Pancreas (tissue), 10 donors: Measurements from ENCODE around the gene MTA1. TPM values are rescaled to one million over a fixed set of nuclear protein-coding genes. Genes with fewer than 3 reads are reported as not detected.

Source experiments
- ATAC-seq, 4 donors: fragments of 200-7000 bp; cut with Tn5 transposase; one replicate each; pipeline versions ENCODE4 v1.8.0 to v1.9.1; 2020; ENCODE audit warnings: mild to moderate bottlenecking in 4 of 4, moderate library complexity in 4 of 4
- DNase-seq, 6 donors: peaks; one replicate each; pipeline ENCODE4 v3.0.0-alpha.2; 2020
- FAIRE-seq: peaks from 2 replicates; lab custom pipeline; 2012; peaks lifted over from hg19 to GRCh38; lab: Jason Lieb, UNC
- H3K27ac ChIP-seq, 4 donors: fragments of 200-600 bp; sonication (generic); 1 replicate in 3 of 4; 2 replicates in 1 of 4; pipeline versions ENCODE4 v1.5.0 to v1.8.0; 2020
- H3K27me3 ChIP-seq, 4 donors: fragments of 200-600 bp; one replicate each; pipeline ENCODE4 v1.8.0; 2021
- H3K36me3 ChIP-seq, 3 donors: fragments of 200-600 bp; sonication (generic) in 1 of 3; one replicate each; pipeline versions ENCODE4 v1.5.0 to v1.8.0; 2020 to 2021
- H3K4me1 ChIP-seq, 3 donors: fragments of 200-600 bp; one replicate each; pipeline ENCODE4 v1.8.0; 2021
- H3K4me3 ChIP-seq, 4 donors: fragments of 200-600 bp; sonication (generic) in 2 of 4; one replicate each; pipeline versions ENCODE4 v1.5.0 to v1.8.0; 2020 to 2021
- H3K9me3 ChIP-seq, 4 donors: fragments of 200-600 bp; one replicate each; pipeline ENCODE4 v1.8.0; 2021
- WGBS, 2 donors: extraction: QIAGEN DNeasy Blood & Tissue Kit; methylation state at CpG; one replicate each; pipeline ENCODE4 v1.1.7; 2013; 5-methylcytosine and 5-hydroxymethylcytosine counted together
- intact Hi-C, 3 donors: fragments of 100-400 bp; cut with DNase I; formaldehyde crosslinking; loops; one replicate each; pipeline versions ENCODE4 v1.11.1 to v1.14.2; 2022
- polyA plus RNA-seq, 2 donors: library from polyadenylated mRNA; stranded (reverse); fragments of 200-250 nt; gene quantifications; one replicate each; pipeline ENCODE4 v1.2.3, GENCODE V29; 2013
- total RNA-seq, 6 donors: library from RNA; stranded (reverse); fragmentation: NEBNext Ultra II Directional in 4 of 6; extraction: Animal tissue kit (Norgen Biotek cat#: 25700) in 4 of 6; gene quantifications; one replicate each; pipeline versions ENCODE4 v1.2.1 to v1.2.4, GENCODE V29; 2021 to 2023
- TF ChIP-seq, protein P1 (sequence below), 4 donors: fragments of 200-600 bp; sonication (generic) in 3 of 4; IDR thresholded peaks; one replicate each; pipeline versions ENCODE4 v1.5.0 to v1.8.0; 2021; ENCODE audit warnings: antibody characterized with exemption in 4 of 4
- donor health status: healthy with polysubstance abuse.
- donor health status: DM: no; HTN: no; CAD: no; lungs with moderate emphysema.
- donor health status: DM: no; HTN: no; CAD: no.
- donor health status: control.
- donor health status: control.
- donor health status: Bipolar disorder and iron deficiency.
- donor health status: DM: yes; HTN: yes; CAD: no.
- donor health status: DM: no; HTN: no; CAD: no.
- donor health status: DM: no; HTN: no; CAD: no.
- donor health status: DM: yes; HTN: yes; CAD: no.

Gene MTA1
- total and polyA plus RNA-seq, 8 donors = 34.8 to 138 (median 53.2) TPM

DNA sequence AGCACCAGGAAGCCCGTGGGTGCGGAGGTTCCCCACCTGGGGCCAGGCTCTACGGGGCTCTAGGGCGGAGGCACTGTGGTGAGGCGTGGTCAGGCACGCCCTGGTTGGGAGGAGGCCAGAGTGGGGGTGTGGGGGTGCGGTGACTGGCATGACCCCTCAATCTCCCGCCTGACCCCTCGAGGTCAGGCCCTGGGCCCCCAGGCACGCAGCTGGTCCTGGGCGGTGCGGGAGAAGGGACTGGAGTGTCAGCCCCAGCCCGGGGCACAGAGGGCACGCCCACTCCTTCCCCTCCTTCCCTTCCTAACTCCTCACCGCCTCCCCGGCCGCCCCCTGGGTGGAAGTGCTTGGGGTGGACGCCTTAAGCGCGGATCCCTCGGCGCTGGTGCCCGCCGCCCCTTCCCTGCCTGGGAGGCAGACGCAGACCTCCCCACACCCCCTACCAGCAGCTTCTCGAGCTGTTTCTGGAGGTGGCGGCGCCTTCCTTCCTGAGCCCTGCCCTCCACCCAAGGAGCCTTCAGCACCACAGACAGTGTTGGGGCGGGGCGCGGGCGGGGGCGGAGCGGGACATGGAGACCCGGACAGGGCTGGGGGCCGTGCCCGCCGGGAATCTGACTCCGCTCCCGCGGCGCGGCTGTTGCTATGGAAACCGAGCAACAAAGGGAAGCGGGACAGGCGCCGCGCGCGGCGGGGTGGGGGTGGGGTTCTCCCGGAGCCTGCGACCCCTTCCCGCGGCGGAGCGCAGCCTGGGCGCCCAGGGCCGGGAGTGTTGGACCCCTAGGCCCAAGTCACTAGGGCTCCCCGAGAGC is 54.3 kb downstream of the MTA1 start:
- TF ChIP-seq, protein P1, sequence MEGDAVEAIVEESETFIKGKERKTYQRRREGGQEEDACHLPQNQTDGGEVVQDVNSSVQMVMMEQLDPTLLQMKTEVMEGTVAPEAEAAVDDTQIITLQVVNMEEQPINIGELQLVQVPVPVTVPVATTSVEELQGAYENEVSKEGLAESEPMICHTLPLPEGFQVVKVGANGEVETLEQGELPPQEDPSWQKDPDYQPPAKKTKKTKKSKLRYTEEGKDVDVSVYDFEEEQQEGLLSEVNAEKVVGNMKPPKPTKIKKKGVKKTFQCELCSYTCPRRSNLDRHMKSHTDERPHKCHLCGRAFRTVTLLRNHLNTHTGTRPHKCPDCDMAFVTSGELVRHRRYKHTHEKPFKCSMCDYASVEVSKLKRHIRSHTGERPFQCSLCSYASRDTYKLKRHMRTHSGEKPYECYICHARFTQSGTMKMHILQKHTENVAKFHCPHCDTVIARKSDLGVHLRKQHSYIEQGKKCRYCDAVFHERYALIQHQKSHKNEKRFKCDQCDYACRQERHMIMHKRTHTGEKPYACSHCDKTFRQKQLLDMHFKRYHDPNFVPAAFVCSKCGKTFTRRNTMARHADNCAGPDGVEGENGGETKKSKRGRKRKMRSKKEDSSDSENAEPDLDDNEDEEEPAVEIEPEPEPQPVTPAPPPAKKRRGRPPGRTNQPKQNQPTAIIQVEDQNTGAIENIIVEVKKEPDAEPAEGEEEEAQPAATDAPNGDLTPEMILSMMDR (IDR thresholded peaks at IDR 0.05) = no peak
- H3K4me1 ChIP-seq = peaks cover 12 to 32% (median 16%) of the 10 kb centered on the region in 3 donors
- H3K4me3 ChIP-seq = peak overlapping the region; percentile 34 to 65 (median 58)
- ATAC-seq = peak; percentile 43 to 67 (median 62)
- intact Hi-C loops = no loop called here
- H3K9me3 ChIP-seq = no peaks in the 10 kb centered on the region
- no peaks in the 10 kb centered on the region for H3K36me3 ChIP-seq
- 4 to 5% methylated on average over 51 to 59 of the region's 60 CpGs for WGBS, 2 donors
- DNase-seq = peak; percentile 82 to 96 (median 90)
- FAIRE-seq = no peak
- no peaks in the 10 kb centered on the region for H3K27me3 ChIP-seq
- peak overlapping the region; percentile 59 to 76 (median 66) for H3K27ac ChIP-seq

DNA sequence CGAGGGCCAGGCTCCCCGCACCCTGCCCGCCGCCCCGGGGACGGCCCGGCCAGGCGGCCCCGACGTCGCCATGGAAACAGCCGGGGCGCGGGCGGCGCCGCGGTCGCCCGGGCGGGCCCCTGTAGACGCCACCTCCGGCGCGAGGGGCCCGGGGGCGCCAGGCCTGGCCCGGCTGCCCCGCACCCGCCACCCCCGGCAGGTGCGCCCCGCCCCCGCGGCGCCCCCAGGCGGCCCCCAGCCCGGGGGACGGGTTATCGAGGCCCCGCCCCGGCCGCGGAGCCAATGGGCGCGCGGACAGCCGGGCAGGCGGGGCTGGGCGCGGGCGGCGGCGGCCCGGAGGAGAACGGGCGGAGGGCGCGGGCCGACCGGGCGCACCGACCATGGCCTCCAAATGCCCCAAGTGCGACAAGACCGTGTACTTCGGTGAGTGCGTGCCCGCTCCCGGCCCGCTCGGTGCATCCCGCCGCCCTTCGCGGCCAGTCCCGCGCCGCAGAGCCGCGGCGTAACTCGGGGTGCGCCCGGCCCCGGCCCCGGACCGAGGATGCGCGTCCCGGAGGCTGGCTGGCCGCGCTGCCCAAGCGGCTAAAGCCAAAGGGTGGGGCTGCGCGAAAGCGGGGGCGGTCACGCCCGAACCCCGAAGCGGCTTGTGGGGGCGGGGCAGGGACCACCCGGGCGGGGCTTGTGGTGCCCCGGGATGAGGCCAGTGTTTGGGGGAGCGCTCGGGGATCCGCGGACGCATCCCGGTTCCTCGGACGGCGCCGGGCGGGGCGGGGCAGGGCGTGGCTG is 55.0 kb downstream of the MTA1 start, which contains the start of gene CRIP2:
TSS of gene CRIP2 (plus strand) at position 339 of the 786 bp plus-strand sequence. CDS start at position 381, 42 bp downstream.
- Histone ChIP-seq H3K4me3 (peak within 1 kb of the TSS; percentile 51 to 65 (median 59)), H3K27me3 (peaks cover 0 to 2% (median 0%) of the 10 kb centered on the region in 4 donors), H3K9me3 (no peaks in the 10 kb centered on the region), H3K4me1 (peaks cover 12 to 32% (median 16%) of the 10 kb centered on the region in 3 donors), H3K36me3 (no peaks in the 10 kb centered on the region), H3K27ac (peak within 1 kb of the TSS; percentile 74 to 83 (median 76))
- 1 to 2% methylated on average over 40 to 118 of the region's 118 CpGs for WGBS, 2 donors
- TF ChIP-seq, protein P1 (IDR thresholded peaks at IDR 0.05) = no peak
- ATAC-seq (peak in 3 of 4 donors; percentile 22 to 43 (median 38)), DNase-seq (peak in 2 of 6 donors; percentile 72 to 79), FAIRE-seq (no peak)
- intact Hi-C loops = no loop called here

DNA sequence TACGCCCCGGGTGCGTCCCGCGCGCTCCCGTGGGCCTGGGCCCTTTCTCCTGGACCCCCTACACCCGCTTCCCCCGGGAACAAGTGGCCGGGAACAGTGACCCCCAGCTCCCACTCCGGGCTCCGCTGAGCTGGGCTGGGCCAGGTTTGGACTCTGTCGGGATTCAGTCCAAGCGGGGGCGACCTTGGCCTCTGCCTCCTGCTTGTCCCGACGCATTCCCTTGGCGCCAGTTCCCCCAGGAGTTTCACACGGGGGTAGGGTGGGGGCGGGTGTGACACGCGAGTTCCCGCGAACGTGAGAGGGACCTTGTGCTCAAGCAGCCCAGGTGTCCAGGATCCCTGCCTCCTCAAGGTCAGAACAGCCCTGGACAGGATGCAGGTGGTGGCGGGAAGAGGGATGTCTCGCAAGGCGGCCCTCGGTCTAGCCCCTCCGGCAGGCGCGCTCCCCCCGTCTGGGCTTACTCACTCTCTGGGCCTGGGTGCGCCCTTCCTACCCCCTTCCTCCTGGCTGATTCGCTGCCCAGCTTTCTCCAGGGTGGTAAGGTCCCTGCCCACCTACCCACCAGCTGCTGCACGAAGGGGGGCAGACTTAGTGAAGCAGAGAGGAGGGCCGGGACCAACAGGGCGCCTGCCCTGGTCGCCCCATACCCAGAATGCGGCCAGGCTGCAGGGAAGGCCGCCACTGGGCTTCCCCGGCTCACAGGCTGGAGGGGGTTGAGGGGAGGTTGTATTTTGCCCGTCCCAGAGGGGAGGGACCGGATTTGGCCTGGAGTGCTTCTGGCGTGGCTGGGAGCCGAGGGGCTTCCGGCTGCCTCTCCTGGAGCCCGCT is 55.9 kb downstream of the MTA1 start:
- TF ChIP-seq, protein P1 (IDR thresholded peaks at IDR 0.05) = no peak
- Histone ChIP-seq H3K36me3 (no peaks in the 10 kb centered on the region), H3K27me3 (peaks cover 0 to 4% (median 0%) of the 10 kb centered on the region in 4 donors), H3K4me3 (peak overlapping the region; percentile 28 to 65 (median 58)), H3K9me3 (no peaks in the 10 kb centered on the region), H3K27ac (peak overlapping the region; percentile 66 to 83 (median 74)), H3K4me1 (peaks cover 12 to 34% (median 16%) of the 10 kb centered on the region in 3 donors)
- DNase-seq (peak in 1 of 6 donors; percentile 62), FAIRE-seq (no peak), ATAC-seq (peak in 2 of 4 donors; percentile 0 to 3)
- intact Hi-C loops = no loop called here
- 10 to 20% methylated on average over 34 to 48 of the region's 48 CpGs for WGBS, 2 donors

DNA sequence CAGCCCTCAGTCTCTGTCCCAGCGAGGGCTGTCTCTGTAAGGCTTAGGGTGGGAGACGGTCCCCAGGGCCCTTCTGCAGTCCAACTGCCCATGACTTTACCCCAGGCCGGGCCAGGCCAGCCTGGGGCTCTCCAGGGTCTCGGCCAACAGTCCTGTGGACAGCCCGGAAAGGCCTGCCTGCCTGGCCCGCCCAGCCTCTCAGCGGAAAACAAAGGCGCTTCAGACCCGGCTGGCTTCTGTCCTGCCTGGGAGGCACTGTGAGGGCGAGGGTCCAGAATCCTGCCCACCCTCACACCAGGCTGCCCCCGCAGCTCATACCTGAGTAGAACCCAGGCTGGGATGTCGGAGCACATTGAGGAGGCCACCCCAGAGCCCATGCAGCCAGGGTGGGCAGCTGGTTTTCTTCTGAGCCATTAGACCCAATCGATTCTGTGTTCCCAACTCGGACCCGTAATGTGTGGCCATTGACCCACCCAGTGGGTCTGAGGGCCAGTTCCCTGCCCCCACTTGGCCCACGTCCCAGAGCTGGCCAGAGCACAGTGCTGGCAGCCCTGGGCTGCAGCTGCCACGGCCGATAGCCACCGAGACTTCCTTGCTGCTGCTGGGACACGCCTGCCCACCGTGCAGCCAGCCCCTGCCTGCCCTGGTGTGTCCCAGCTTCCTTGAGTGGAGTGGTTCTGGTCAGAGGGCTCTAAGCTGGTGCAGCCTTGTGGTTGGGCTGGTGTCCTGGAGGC is 56.6 kb downstream of the MTA1 start:
- no peak for FAIRE-seq
- TF ChIP-seq, protein P1 (IDR thresholded peaks at IDR 0.05) = no peak
- Histone ChIP-seq H3K27me3 (peaks cover 0 to 4% (median 0%) of the 10 kb centered on the region in 4 donors), H3K4me1 (peaks cover 16 to 37% (median 16%) of the 10 kb centered on the region in 3 donors), H3K9me3 (no peaks in the 10 kb centered on the region), H3K27ac (peak overlapping the region; percentile 66 to 83 (median 74)), H3K36me3 (no peaks in the 10 kb centered on the region), H3K4me3 (peak overlapping the region in 2 of 4 donors; percentile 65)
- peak in 4 of 6 donors; percentile 47 to 83 (median 65) for DNase-seq
- peak; percentile 4 to 16 (median 10) for ATAC-seq
- WGBS, 2 donors = 22 to 23% methylated on average over 19 to 21 of the region's 21 CpGs
- intact Hi-C loops = no loop called here
